ENCODE measurements around the gene CDS1. TPM values are rescaled to one million over a fixed set of nuclear protein-coding genes. Genes with fewer than 3 reads are reported as not detected.

The CDS1 gene
- total RNA-seq, 2 experiments from 2014 or later: not detected

DNA sequence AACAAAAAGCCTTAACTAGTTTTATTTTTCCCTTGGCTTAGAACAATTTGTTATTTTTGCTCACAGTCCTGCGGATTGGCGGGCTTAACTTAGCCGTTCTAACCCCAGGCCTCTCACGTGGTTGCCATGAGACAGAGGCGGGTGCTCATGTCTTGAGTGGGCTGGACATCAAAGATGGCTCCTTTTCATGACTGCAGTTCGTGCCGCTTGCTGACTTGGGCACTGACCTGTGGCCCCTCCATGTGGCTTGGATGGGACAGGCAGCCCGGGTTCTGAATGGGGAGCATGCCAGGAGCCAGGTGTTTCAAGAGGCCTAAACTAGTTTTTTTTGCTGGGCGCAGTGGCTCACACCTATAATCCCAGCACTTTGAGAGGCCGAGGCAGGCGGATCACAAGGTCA is 40.7 kb downstream of the CDS1 start:
- no peaks in the 10 kb centered on the region for H3K79me2 ChIP-seq (ENCODE audit: insufficient read depth, low read depth, low read length)
- no peak overlapping the region for H3K4me3 ChIP-seq (ENCODE audit: low read depth, low read length, poor library complexity, severe bottlenecking)
- TF ChIP-seq EZH2phosphoT487 (IDR thresholded peaks at IDR 0.05; ENCODE audit: borderline replicate concordance, low read depth, low read length): no peak
- TF ChIP-seq, protein P1, sequence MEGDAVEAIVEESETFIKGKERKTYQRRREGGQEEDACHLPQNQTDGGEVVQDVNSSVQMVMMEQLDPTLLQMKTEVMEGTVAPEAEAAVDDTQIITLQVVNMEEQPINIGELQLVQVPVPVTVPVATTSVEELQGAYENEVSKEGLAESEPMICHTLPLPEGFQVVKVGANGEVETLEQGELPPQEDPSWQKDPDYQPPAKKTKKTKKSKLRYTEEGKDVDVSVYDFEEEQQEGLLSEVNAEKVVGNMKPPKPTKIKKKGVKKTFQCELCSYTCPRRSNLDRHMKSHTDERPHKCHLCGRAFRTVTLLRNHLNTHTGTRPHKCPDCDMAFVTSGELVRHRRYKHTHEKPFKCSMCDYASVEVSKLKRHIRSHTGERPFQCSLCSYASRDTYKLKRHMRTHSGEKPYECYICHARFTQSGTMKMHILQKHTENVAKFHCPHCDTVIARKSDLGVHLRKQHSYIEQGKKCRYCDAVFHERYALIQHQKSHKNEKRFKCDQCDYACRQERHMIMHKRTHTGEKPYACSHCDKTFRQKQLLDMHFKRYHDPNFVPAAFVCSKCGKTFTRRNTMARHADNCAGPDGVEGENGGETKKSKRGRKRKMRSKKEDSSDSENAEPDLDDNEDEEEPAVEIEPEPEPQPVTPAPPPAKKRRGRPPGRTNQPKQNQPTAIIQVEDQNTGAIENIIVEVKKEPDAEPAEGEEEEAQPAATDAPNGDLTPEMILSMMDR (conservative IDR thresholded peaks at IDR 0.05; ENCODE audit: low read length): no peak
- H3K36me3 ChIP-seq (ENCODE audit: insufficient read depth, low read length): no peaks in the 10 kb centered on the region
- BruUV-seq (replicated peaks): no TSS peak
- no peaks in the 10 kb centered on the region for H4K20me1 ChIP-seq (ENCODE audit: insufficient read depth, low read length)
- H2AFZ ChIP-seq (ENCODE audit: low read length): no peak overlapping the region
- intact Hi-C loops (cut with micrococcal nuclease; ENCODE audit: unreplicated experiment): no loop called here
- no peak overlapping the region for H3K27ac ChIP-seq (ENCODE audit: low read depth, low read length, poor library complexity, severe bottlenecking)
- ChIA-PET POLR2A (no interaction called here), CTCF (ENCODE audit: unreplicated experiment) (no interaction called here)
- H3K9me3 ChIP-seq (ENCODE audit: low read length): no peaks in the 10 kb centered on the region
- no peak for DNase-seq (ENCODE audit: low spot score)
- no peaks in the 10 kb centered on the region for H3K4me1 ChIP-seq (ENCODE audit: insufficient read depth, low read length, poor library complexity, severe bottlenecking)
- H3K4me2 ChIP-seq (ENCODE audit: low read length): no peak overlapping the region
- no peaks in the 10 kb centered on the region for H3K9me2 ChIP-seq (ENCODE audit: insufficient read depth, low read length)

DNA sequence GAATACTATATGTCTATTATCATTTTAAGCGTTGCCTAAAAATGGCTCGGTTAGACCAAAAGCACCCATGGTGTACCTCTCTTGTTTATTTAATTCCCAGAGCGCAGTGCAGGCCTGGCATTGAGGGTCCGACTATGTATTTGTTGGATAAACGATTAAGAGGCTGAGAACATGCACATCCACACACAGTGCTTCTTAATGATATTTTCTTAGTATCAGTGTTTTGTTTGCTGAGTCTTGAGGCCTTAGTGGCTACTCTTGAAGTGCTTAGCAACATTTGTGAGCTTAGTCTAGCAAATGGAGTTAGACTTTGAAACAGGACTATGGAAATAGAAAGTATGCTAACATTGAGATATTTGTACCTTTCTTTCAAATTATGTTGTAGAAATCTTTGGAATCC is 43.7 kb downstream of the CDS1 start:
- POLR2A ChIA-PET: no interaction called here
- Histone ChIP-seq H3K79me2 (ENCODE audit: insufficient read depth, low read depth, low read length) (no peaks in the 10 kb centered on the region), H3K4me1 (ENCODE audit: insufficient read depth, low read length, poor library complexity, severe bottlenecking) (no peaks in the 10 kb centered on the region), H3K4me2 (ENCODE audit: low read length) (no peak overlapping the region), H4K20me1 (ENCODE audit: insufficient read depth, low read length) (no peaks in the 10 kb centered on the region), H3K9me2 (ENCODE audit: insufficient read depth, low read length) (no peaks in the 10 kb centered on the region), H3K36me3 (ENCODE audit: insufficient read depth, low read length) (no peaks in the 10 kb centered on the region), H3K27ac (ENCODE audit: low read depth, low read length, poor library complexity, severe bottlenecking) (no peak overlapping the region), H2AFZ (ENCODE audit: low read length) (no peak overlapping the region), H3K9me3 (ENCODE audit: low read length) (no peaks in the 10 kb centered on the region), H3K4me3 (ENCODE audit: low read depth, low read length, poor library complexity, severe bottlenecking) (no peak overlapping the region)
- DNase-seq (ENCODE audit: low spot score): no peak
- intact Hi-C loops (cut with micrococcal nuclease; ENCODE audit: unreplicated experiment): no loop called here
- CTCF ChIA-PET (ENCODE audit: unreplicated experiment): no interaction called here
- BruUV-seq (replicated peaks): no TSS peak
- TF ChIP-seq EZH2phosphoT487 (IDR thresholded peaks at IDR 0.05; ENCODE audit: borderline replicate concordance, low read depth, low read length): no peak
- TF ChIP-seq, protein P1 (conservative IDR thresholded peaks at IDR 0.05; ENCODE audit: low read length): no peak

DNA sequence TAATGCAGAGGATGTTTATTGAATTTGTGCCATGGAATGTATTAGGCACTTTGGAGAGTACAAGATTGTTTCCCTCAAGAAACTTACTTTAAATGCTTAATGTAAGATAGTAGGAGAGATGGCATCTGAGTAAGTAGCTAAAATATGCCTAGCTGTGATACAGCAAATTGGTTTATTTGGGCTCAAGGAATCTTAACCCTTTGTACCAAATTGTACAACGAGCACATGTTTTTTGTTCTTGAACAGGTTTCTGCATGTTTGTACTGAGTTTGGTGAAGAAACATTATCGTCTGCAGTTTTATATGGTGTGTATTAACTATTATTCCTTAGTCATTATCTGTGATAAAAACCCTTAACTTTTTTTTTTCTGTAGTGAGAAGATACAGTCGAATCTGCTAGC is 48.6 kb downstream of the CDS1 start:
- Histone ChIP-seq H3K9me2 (ENCODE audit: insufficient read depth, low read length) (no peaks in the 10 kb centered on the region), H3K4me3 (ENCODE audit: low read depth, low read length, poor library complexity, severe bottlenecking) (no peak overlapping the region), H3K4me1 (ENCODE audit: insufficient read depth, low read length, poor library complexity, severe bottlenecking) (no peaks in the 10 kb centered on the region), H3K36me3 (ENCODE audit: insufficient read depth, low read length) (no peaks in the 10 kb centered on the region), H3K4me2 (ENCODE audit: low read length) (no peak overlapping the region), H4K20me1 (ENCODE audit: insufficient read depth, low read length) (no peaks in the 10 kb centered on the region), H3K27ac (ENCODE audit: low read depth, low read length, poor library complexity, severe bottlenecking) (no peak overlapping the region), H3K79me2 (ENCODE audit: insufficient read depth, low read depth, low read length) (no peaks in the 10 kb centered on the region), H3K9me3 (ENCODE audit: low read length) (no peaks in the 10 kb centered on the region), H2AFZ (ENCODE audit: low read length) (no peak overlapping the region)
- CTCF ChIA-PET (ENCODE audit: unreplicated experiment): no interaction called here
- intact Hi-C loops (cut with micrococcal nuclease; ENCODE audit: unreplicated experiment): no loop called here
- no peak for DNase-seq (ENCODE audit: low spot score)
- BruUV-seq (replicated peaks): no TSS peak
- TF ChIP-seq EZH2phosphoT487 (IDR thresholded peaks at IDR 0.05; ENCODE audit: borderline replicate concordance, low read depth, low read length): no peak
- TF ChIP-seq, protein P1 (conservative IDR thresholded peaks at IDR 0.05; ENCODE audit: low read length): no peak
- POLR2A ChIA-PET: no interaction called here

All from OCI-LY7 (cell line).